ENCODE measurements around the gene TCP11.

The TCP11 gene

DNA sequence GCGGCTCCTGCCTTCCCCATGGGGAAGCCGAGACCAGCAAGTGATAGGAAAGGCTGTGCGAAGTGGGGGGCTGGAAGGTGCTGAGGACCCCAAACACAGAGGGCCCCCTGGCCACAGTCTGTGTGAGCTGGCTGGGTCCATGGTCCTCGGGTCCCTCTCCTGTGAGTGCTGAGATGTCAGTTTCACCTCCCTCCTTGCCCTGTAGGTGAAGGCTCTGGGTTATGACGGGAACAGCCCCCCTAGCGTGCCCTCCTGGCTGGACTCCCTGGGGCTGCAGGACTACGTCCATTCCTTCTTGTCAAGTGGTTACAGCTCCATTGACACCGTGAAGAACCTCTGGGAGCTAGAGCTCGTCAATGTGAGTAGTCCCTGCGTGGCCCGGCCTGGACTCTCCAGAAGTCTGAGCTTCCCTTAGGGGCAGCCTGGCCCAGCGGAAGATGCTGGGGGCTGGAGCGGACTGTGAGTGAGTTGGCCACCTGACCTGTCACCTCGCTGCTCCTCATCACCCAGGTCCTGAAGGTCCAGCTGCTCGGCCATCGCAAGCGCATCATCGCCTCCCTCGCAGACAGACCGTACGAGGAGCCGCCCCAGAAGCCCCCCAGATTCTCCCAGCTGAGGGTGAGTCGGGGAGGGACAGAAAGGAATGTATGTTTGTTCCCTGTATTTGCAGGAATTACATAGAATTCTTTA, 61.7 kb downstream of the TCP11 start:
- Histone ChIP-seq H2AFZ (ENCODE audit: low read depth) (no peak overlapping the region), H3K79me2 (ENCODE audit: insufficient read depth, low read depth) (no peaks in the 10 kb centered on the region), H4K20me1 (ENCODE audit: insufficient read depth) (no peaks in the 10 kb centered on the region), H3K4me1 (ENCODE audit: low read depth, poor library complexity, severe bottlenecking) (no peaks in the 10 kb centered on the region), H3K4me3 (IDR thresholded peaks at IDR 0.05; ENCODE audit: insufficient read depth, low read depth, low read length) (no peak overlapping the region), H3K27ac (no peak overlapping the region), H3K27me3 (ENCODE audit: insufficient read depth, low read depth) (no peaks in the 10 kb centered on the region), H3K36me3 (ENCODE audit: insufficient read depth) (no peaks in the 10 kb centered on the region), H3K4me2 (no peak overlapping the region), H3K9ac (no peak overlapping the region)
- TF ChIP-seq, protein P1, sequence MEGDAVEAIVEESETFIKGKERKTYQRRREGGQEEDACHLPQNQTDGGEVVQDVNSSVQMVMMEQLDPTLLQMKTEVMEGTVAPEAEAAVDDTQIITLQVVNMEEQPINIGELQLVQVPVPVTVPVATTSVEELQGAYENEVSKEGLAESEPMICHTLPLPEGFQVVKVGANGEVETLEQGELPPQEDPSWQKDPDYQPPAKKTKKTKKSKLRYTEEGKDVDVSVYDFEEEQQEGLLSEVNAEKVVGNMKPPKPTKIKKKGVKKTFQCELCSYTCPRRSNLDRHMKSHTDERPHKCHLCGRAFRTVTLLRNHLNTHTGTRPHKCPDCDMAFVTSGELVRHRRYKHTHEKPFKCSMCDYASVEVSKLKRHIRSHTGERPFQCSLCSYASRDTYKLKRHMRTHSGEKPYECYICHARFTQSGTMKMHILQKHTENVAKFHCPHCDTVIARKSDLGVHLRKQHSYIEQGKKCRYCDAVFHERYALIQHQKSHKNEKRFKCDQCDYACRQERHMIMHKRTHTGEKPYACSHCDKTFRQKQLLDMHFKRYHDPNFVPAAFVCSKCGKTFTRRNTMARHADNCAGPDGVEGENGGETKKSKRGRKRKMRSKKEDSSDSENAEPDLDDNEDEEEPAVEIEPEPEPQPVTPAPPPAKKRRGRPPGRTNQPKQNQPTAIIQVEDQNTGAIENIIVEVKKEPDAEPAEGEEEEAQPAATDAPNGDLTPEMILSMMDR (conservative IDR thresholded peaks at IDR 0.05; ENCODE audit: low read depth, low read length), result no peak

DNA sequence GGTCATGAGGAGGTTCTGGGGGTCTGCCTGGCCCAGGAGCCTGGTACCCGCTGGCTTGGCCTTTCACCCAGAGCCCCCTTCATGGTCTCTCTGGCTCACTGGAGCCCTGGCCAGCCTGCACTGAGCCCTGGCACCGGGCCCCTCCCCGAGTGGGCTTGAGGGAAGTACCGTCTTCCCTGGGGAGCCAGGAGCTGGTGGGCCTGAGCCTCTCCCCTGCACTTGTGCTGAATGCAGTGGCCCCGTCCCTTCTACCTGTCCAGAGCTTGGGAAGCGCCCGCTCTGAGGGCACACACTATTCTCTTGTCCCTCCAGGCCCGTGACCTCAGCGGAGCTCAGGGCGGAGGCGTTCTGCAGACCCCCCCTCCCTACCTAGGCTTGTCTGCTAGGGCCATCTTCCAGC, 62.2 kb downstream of the TCP11 start:
- H3K4me1 ChIP-seq (ENCODE audit: low read depth, poor library complexity, severe bottlenecking), result no peaks in the 10 kb centered on the region
- H3K4me3 ChIP-seq (IDR thresholded peaks at IDR 0.05; ENCODE audit: insufficient read depth, low read depth, low read length), result no peak overlapping the region
- H4K20me1 ChIP-seq (ENCODE audit: insufficient read depth), result no peaks in the 10 kb centered on the region
- no peak overlapping the region for H3K9ac ChIP-seq
- H3K4me2 ChIP-seq, result no peak overlapping the region
- no peaks in the 10 kb centered on the region for H3K36me3 ChIP-seq (ENCODE audit: insufficient read depth)
- TF ChIP-seq, protein P1 (conservative IDR thresholded peaks at IDR 0.05; ENCODE audit: low read depth, low read length), result no peak
- H3K27me3 ChIP-seq (ENCODE audit: insufficient read depth, low read depth), result no peaks in the 10 kb centered on the region
- no peaks in the 10 kb centered on the region for H3K79me2 ChIP-seq (ENCODE audit: insufficient read depth, low read depth)
- no peak overlapping the region for H2AFZ ChIP-seq (ENCODE audit: low read depth)
- no peak overlapping the region for H3K27ac ChIP-seq

DNA sequence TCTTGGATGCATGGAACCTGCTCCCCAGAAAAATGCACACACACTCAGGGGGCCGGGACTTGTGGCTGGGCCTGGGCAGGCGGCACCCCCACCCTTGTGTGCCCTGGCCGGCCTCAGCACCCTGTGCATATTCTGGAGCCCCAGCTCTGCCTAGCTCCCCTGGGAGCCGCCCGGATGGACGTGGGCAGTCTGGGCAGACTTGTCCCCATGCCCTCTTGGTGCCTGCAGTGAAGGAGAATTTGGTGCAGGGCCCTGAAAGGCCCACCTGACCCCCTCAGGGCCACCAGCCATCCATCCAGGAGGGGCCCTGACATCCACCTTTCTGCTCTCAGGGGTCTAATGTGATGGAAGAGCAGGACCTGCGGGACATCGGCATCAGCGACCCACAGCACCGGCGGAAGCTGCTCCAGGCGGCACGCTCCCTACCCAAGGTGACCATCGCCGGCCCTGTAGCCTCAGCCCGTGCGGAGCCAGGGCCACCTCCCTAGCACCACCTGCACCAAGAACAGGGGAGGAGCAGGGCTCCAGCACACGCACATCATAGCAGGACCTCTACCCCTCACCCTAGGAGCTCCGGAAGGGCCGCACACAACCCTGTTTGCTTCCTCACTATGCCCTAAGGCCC, 62.8 kb downstream of the TCP11 start:
- no peak overlapping the region for H3K4me2 ChIP-seq
- H3K27me3 ChIP-seq (ENCODE audit: insufficient read depth, low read depth), result no peaks in the 10 kb centered on the region
- no peak overlapping the region for H3K27ac ChIP-seq
- no peaks in the 10 kb centered on the region for H4K20me1 ChIP-seq (ENCODE audit: insufficient read depth)
- no peak overlapping the region for H2AFZ ChIP-seq (ENCODE audit: low read depth)
- TF ChIP-seq, protein P1 (conservative IDR thresholded peaks at IDR 0.05; ENCODE audit: low read depth, low read length), result no peak
- no peaks in the 10 kb centered on the region for H3K79me2 ChIP-seq (ENCODE audit: insufficient read depth, low read depth)
- H3K4me1 ChIP-seq (ENCODE audit: low read depth, poor library complexity, severe bottlenecking), result no peaks in the 10 kb centered on the region
- H3K36me3 ChIP-seq (ENCODE audit: insufficient read depth), result no peaks in the 10 kb centered on the region
- no peak overlapping the region for H3K4me3 ChIP-seq (IDR thresholded peaks at IDR 0.05; ENCODE audit: insufficient read depth, low read depth, low read length)
- no peak overlapping the region for H3K9ac ChIP-seq

DNA sequence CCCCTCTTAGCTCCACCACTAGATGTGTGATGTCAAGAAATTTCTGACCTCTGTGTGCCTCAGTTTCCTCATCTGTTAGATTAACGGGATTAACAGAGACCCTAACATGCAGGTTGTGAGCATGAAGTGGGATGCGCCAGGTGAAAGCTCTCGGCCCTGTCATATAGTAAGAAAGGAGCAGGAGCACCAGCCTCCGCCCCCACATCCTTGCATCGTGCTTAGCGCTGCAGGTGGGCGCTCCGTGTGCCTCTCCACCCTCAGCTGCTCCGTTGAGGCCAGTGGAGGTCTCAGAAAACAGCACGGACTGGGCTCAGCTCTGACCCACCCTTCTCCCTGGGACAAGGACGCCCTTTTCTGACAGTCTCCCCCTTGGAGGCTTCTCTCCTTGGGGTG, 63.4 kb downstream of the TCP11 start:
- Histone ChIP-seq H4K20me1 (ENCODE audit: insufficient read depth) (no peaks in the 10 kb centered on the region), H3K9ac (no peak overlapping the region), H3K36me3 (ENCODE audit: insufficient read depth) (no peaks in the 10 kb centered on the region), H3K4me1 (ENCODE audit: low read depth, poor library complexity, severe bottlenecking) (no peaks in the 10 kb centered on the region), H3K79me2 (ENCODE audit: insufficient read depth, low read depth) (no peaks in the 10 kb centered on the region), H3K27ac (no peak overlapping the region), H2AFZ (ENCODE audit: low read depth) (no peak overlapping the region), H3K4me2 (no peak overlapping the region), H3K27me3 (ENCODE audit: insufficient read depth, low read depth) (no peaks in the 10 kb centered on the region), H3K4me3 (IDR thresholded peaks at IDR 0.05; ENCODE audit: insufficient read depth, low read depth, low read length) (no peak overlapping the region)
- TF ChIP-seq, protein P1 (conservative IDR thresholded peaks at IDR 0.05; ENCODE audit: low read depth, low read length), result no peak

Measured in KMS-11 (cell line).